ENCODE measurements around the gene SRRM3. TPM values are rescaled to one million over a fixed set of nuclear protein-coding genes. Genes with fewer than 3 reads are reported as not detected.

The SRRM3 gene
- polyA plus RNA-seq, 1 donor from 2014 or later, result 20.5 TPM

Other genes with a start within 250 kb of the SRRM3 start
- 38.3 TPM for gene TMEM120A, start 207.3 kb upstream of the SRRM3 start, polyA plus RNA-seq (ENCODE audit: insufficient read depth, low read depth, low replicate concordance)
- 50.7 TPM for gene STYXL1, start 153.9 kb upstream of the SRRM3 start, polyA plus RNA-seq (ENCODE audit: insufficient read depth, low read depth, low replicate concordance)
- 276 TPM for gene MDH2, start 153.8 kb upstream of the SRRM3 start, polyA plus RNA-seq (ENCODE audit: insufficient read depth, low read depth, low replicate concordance)
- 404 TPM for gene HSPB1, start 100.8 kb downstream of the SRRM3 start, polyA plus RNA-seq (ENCODE audit: insufficient read depth, low read depth, low replicate concordance)
- gene YWHAG, start 157.1 kb downstream of the SRRM3 start, polyA plus RNA-seq (ENCODE audit: insufficient read depth, low read depth, low replicate concordance), result 215 TPM
- gene SSC4D, start 207.8 kb downstream of the SRRM3 start, polyA plus RNA-seq (ENCODE audit: insufficient read depth, low read depth, low replicate concordance), result 2.2 TPM
- 34.4 TPM for gene ZP3, start 223.1 kb downstream of the SRRM3 start, polyA plus RNA-seq (ENCODE audit: insufficient read depth, low read depth, low replicate concordance)